ENCODE measurements around the gene ZNF646. TPM values are rescaled to one million over a fixed set of nuclear protein-coding genes. Genes with fewer than 3 reads are reported as not detected.

Gene ZNF646
- total RNA-seq, 2 experiments from 2014 or later, result 21.3 to 25.8 TPM

DNA sequence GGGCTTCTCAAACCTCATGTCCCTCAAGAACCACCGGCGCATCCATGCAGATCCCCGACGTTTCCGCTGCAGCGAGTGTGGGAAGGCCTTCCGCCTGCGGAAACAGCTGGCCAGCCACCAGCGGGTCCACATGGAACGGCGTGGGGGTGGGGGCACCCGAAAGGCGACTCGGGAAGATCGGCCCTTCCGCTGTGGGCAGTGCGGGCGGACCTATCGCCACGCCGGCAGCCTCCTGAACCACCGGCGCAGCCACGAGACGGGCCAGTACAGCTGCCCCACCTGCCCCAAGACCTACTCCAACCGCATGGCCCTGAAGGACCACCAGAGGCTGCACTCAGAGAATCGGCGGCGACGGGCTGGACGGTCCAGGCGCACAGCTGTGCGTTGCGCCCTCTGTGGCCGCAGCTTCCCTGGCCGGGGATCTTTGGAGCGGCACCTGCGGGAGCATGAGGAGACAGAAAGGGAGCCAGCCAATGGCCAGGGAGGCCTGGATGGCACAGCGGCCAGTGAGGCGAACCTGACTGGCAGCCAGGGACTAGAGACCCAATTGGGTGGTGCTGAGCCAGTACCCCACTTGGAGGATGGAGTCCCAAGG, 5.9 kb downstream of the ZNF646 start:
- Mint-ChIP-seq H3K27me3 (no peaks in the 10 kb centered on the region), H3K4me3 (no peak overlapping the region), H3K4me1 (peaks cover 19% of the 10 kb centered on the region), H3K9me3 (ENCODE audit: low read depth) (no peaks in the 10 kb centered on the region), H3K36me3 (ENCODE audit: low read depth) (peaks cover 32% of the 10 kb centered on the region), H3K27ac (no peak overlapping the region)
- ATAC-seq (no peak), DNase-seq (no peak)
- intact Hi-C loops (cut with DNase I, micrococcal nuclease), result no loop called here
- POLR2A ChIA-PET, result interaction anchor here (0.6 to 0.7 kb wide), 2 partner anchors 37 to 100 kb away, joined by 3 read pairs; partner anchors contain the start of gene KAT8
- CTCF ChIA-PET, result interaction anchor here (0.8 kb wide), 1 partner anchor 96 kb away, joined by 3 read pairs; no protein-coding TSS in a partner anchor

DNA sequence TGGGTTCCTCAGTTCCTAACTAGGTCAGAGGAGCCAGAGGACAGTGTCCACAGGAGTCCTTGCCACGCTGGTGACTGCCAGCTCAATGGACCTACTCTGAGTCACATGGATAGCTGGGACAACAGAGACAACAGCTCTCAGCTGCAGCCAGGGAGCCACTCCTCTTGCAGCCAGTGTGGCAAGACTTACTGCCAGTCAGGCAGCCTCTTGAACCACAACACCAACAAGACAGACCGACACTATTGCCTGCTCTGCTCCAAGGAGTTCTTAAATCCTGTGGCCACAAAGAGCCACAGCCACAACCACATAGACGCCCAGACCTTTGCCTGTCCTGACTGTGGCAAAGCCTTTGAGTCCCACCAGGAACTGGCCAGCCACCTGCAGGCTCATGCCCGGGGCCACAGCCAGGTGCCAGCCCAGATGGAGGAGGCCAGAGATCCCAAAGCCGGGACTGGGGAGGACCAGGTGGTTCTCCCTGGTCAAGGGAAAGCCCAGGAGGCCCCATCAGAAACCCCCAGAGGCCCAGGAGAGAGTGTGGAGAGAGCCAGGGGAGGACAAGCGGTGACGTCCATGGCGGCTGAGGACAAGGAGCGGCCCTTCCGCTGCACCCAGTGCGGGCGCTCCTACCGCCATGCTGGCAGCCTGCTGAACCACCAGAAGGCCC, 6.7 kb downstream of the ZNF646 start:
- DNase-seq (no peak), ATAC-seq (no peak)
- ChIA-PET POLR2A (no interaction called here), CTCF (interaction anchor here (0.8 kb wide), 1 partner anchor 96 kb away, joined by 3 read pairs; no protein-coding TSS in a partner anchor)
- Mint-ChIP-seq H3K4me1 (peaks cover 13% of the 10 kb centered on the region), H3K27me3 (no peaks in the 10 kb centered on the region), H3K4me3 (no peak overlapping the region), H3K27ac (no peak overlapping the region), H3K36me3 (ENCODE audit: low read depth) (peaks cover 32% of the 10 kb centered on the region), H3K9me3 (ENCODE audit: low read depth) (no peaks in the 10 kb centered on the region)
- intact Hi-C loops (cut with DNase I, micrococcal nuclease), result no loop called here

DNA sequence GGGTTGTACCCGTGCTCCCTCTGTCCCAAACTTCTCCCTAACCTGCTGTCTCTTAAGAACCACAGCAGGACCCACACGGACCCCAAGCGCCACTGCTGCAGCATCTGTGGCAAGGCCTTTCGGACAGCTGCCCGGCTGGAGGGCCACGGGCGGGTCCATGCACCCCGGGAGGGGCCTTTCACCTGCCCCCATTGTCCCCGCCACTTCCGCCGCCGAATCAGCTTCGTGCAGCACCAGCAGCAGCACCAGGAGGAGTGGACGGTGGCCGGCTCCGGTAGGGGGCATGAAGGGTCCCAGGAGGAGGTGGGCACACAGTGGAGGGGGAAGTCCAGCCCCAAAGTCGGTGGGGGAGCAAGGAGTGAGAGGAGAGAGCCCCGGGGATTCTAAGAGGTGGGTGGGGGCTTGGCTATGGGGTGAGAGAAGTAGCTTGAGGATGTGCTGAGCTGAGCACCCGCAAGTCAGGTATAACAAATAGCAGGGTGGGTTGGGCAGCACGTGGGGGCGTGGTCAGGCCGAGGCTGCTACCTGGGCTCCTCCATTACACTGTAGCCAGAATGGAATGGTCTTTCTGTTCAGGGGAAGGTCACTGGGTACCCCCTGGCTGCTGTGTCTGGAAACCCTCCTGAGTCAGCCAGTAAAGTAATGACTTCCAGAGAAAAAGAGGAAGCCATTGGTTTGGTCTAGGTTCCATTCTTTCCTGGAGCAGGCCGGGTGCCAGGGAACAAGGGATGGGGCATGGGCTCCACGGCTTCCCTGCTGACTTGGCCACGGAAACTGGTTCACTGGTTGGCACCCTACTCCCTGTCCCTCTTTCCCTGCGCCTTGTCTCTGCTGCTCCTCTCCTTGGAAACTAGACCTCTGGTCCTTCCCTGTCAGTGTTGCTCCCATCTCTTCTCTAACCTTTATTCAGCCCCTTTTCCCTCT, 7.5 kb downstream of the ZNF646 start:
- CTCF ChIA-PET, result no interaction called here
- intact Hi-C loops (cut with DNase I, micrococcal nuclease), result no loop called here
- Mint-ChIP-seq H3K4me3 (no peak overlapping the region), H3K4me1 (peaks cover 8% of the 10 kb centered on the region), H3K9me3 (ENCODE audit: low read depth) (no peaks in the 10 kb centered on the region), H3K27ac (peak overlapping the region; percentile 8), H3K36me3 (ENCODE audit: low read depth) (peaks cover 29% of the 10 kb centered on the region), H3K27me3 (no peaks in the 10 kb centered on the region)
- DNase-seq, result no peak
- POLR2A ChIA-PET, result no interaction called here
- no peak for ATAC-seq

DNA sequence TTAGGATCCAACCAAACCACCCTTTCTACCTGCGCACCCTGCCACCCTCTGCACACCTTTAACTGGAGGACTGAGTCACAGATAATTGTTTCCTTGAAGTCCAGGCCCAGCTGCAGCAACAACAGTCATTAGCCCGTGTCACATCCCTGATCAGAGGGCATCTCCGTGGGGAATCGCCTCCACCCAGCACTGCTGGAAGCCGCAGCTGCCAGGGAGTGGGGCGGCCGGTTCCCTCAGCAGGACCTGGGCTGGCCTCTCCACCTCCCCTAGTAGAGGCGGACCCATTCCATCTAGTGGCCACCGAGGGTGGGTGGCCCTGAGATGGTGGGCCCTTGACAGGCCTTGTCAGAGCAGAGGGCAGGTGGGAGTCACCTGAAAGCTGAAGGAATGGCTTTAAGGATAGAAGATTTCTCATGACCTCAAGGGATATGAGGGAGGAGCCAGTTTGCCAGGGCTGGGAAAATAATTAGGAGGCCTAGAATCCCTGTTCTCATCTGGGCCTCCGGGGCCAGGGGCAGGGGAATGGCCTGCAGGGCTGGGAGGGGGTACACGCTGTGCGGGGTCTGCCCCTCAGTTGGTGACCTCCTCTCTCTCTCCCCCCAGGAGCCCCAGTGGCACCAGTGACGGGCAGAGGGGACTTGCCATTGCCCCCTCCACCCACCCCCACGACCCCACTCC, 8.3 kb downstream of the ZNF646 start:
- ChIA-PET POLR2A (no interaction called here), CTCF (interaction anchor here (1.0 kb wide), 1 partner anchor 60 kb away, joined by 3 read pairs; no protein-coding TSS in a partner anchor)
- Mint-ChIP-seq H3K27ac (peak overlapping the region; percentile 8), H3K4me3 (no peak overlapping the region), H3K9me3 (ENCODE audit: low read depth) (no peaks in the 10 kb centered on the region), H3K27me3 (no peaks in the 10 kb centered on the region), H3K36me3 (ENCODE audit: low read depth) (peaks cover 24% of the 10 kb centered on the region), H3K4me1 (peaks cover 8% of the 10 kb centered on the region)
- DNase-seq (no peak), ATAC-seq (no peak)
- intact Hi-C loops (cut with DNase I, micrococcal nuclease), result no loop called here

GRCh38 chr16:31083081-31083480, 8.9 kb downstream of the ZNF646 start:
- ATAC-seq (no peak), DNase-seq (no peak)
- no peaks in the 10 kb centered on the region for H3K27me3 Mint-ChIP-seq
- intact Hi-C loops (cut with DNase I, micrococcal nuclease), result no loop called here
- POLR2A ChIA-PET, result no interaction called here
- peaks cover 18% of the 10 kb centered on the region for H3K36me3 Mint-ChIP-seq (ENCODE audit: low read depth)
- H3K27ac Mint-ChIP-seq, result no peak overlapping the region
- peaks cover 8% of the 10 kb centered on the region for H3K4me1 Mint-ChIP-seq
- H3K9me3 Mint-ChIP-seq (ENCODE audit: low read depth), result no peaks in the 10 kb centered on the region
- no peak overlapping the region for H3K4me3 Mint-ChIP-seq
- CTCF ChIA-PET, result interaction anchor here (1.0 kb wide), 1 partner anchor 60 kb away, joined by 3 read pairs; no protein-coding TSS in a partner anchor

DNA sequence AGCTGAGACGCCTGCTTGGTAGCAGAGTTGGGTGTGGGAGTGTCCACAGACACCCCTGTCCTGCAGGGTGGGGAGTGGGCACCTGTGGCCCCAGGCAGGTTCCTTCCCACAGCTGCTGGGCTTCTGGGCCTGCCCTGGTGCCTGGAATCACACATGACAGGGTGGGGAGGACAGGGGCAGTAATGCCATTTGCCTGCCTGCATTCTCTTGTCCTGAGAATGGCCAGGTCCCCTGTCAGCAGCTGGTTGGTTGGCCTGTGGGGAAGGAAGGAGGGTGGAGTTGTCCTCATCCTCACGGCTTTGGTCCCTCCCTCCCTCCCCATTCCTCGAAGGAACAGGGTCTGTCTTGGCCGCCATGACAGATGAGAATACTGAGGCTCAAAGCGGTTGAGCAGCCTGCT, 9.3 kb downstream of the ZNF646 start:
- no peak overlapping the region for H3K27ac Mint-ChIP-seq
- intact Hi-C loops (cut with DNase I, micrococcal nuclease), result no loop called here
- H3K4me1 Mint-ChIP-seq, result peaks cover 8% of the 10 kb centered on the region
- H3K4me3 Mint-ChIP-seq, result no peak overlapping the region
- H3K36me3 Mint-ChIP-seq (ENCODE audit: low read depth), result peaks cover 14% of the 10 kb centered on the region
- ChIA-PET POLR2A (no interaction called here), CTCF (interaction anchor here (1.0 kb wide), 1 partner anchor 59 kb away, joined by 3 read pairs; no protein-coding TSS in a partner anchor)
- H3K9me3 Mint-ChIP-seq (ENCODE audit: low read depth), result no peaks in the 10 kb centered on the region
- H3K27me3 Mint-ChIP-seq, result no peaks in the 10 kb centered on the region
- no peak for ATAC-seq
- DNase-seq, result no peak

DNA sequence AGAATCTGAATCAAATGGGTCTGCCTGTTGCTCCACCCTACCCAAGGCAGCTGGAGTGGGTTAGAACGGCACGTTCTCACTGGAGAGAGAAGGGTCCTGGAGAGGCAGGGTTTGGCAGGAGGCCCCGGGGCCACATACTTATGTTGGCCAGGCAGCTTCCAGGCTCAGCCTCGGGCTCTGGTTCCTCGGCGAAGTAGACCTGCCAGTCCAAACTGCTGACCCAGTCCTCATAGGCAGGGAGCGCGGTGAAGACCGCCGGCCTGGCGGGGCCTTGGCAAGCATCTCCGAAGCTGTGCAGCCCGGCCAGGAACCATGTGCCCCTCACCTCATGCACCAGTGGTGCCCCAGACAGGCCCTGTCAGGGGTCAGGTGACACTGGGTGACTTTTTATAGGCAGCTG, 9.8 kb downstream of the ZNF646 start:
- H3K36me3 Mint-ChIP-seq (ENCODE audit: low read depth), result peaks cover 9% of the 10 kb centered on the region
- H3K9me3 Mint-ChIP-seq (ENCODE audit: low read depth), result no peaks in the 10 kb centered on the region
- ChIA-PET POLR2A (no interaction called here), CTCF (no interaction called here)
- no peak overlapping the region for H3K27ac Mint-ChIP-seq
- peaks cover 8% of the 10 kb centered on the region for H3K4me1 Mint-ChIP-seq
- DNase-seq (no peak), ATAC-seq (no peak)
- no peak overlapping the region for H3K4me3 Mint-ChIP-seq
- intact Hi-C loops (cut with DNase I, micrococcal nuclease), result no loop called here
- no peaks in the 10 kb centered on the region for H3K27me3 Mint-ChIP-seq

- Mint-ChIP-seq H3K4me1 (peaks cover 8% of the 10 kb centered on the region), H3K27me3 (no peaks in the 10 kb centered on the region), H3K9me3 (ENCODE audit: low read depth) (no peaks in the 10 kb centered on the region), H3K4me3 (no peak overlapping the region), H3K36me3 (ENCODE audit: low read depth) (peaks cover 8% of the 10 kb centered on the region), H3K27ac (no peak overlapping the region)
- intact Hi-C loops (cut with DNase I, micrococcal nuclease), result no loop called here
- POLR2A ChIA-PET, result interaction anchor here (1.2 kb wide), 1 partner anchor 11 kb away, joined by 4 read pairs; the partner anchor contains the start of genes ZNF646 and ZNF668
- ATAC-seq, result no peak
- CTCF ChIA-PET, result no interaction called here
- DNase-seq, result no peak
Observed at GRCh38 chr16:31084584-31085302, 10.5 kb downstream of the ZNF646 start.

GRCh38 chr16:31085411-31085810, 11.2 kb downstream of the ZNF646 start:
- Mint-ChIP-seq H3K36me3 (ENCODE audit: low read depth) (peaks cover 8% of the 10 kb centered on the region), H3K4me1 (peaks cover 8% of the 10 kb centered on the region), H3K27ac (no peak overlapping the region), H3K9me3 (ENCODE audit: low read depth) (no peaks in the 10 kb centered on the region), H3K27me3 (no peaks in the 10 kb centered on the region), H3K4me3 (no peak overlapping the region)
- intact Hi-C loops (cut with DNase I, micrococcal nuclease), result no loop called here
- POLR2A ChIA-PET, result interaction anchor here (1.2 kb wide), 1 partner anchor 11 kb away, joined by 4 read pairs; the partner anchor contains the start of genes ZNF646 and ZNF668
- ATAC-seq, result no peak
- CTCF ChIA-PET, result interaction anchor here (0.7 kb wide), 1 partner anchor 14 kb away, joined by 3 read pairs; no protein-coding TSS in a partner anchor
- no peak for DNase-seq

GRCh38 chr16:31085873-31086628, 11.8 kb downstream of the ZNF646 start:
- CTCF ChIA-PET, result interaction anchor here (0.7 to 0.9 kb wide), 2 partner anchors 13 to 101 kb away, joined by 3 read pairs; partner anchors contain the start of gene HSD3B7
- no peak for ATAC-seq
- Mint-ChIP-seq H3K4me3 (no peak overlapping the region), H3K36me3 (ENCODE audit: low read depth) (peaks cover 9% of the 10 kb centered on the region), H3K4me1 (peaks cover 7% of the 10 kb centered on the region), H3K27me3 (no peaks in the 10 kb centered on the region), H3K27ac (no peak overlapping the region), H3K9me3 (ENCODE audit: low read depth) (no peaks in the 10 kb centered on the region)
- DNase-seq, result no peak
- POLR2A ChIA-PET, result interaction anchor here (1.2 kb wide), 1 partner anchor 12 kb away, joined by 4 read pairs; the partner anchor contains the start of genes ZNF646 and ZNF668
- intact Hi-C loops (cut with DNase I, micrococcal nuclease), result no loop called here

Measured in activated CD4-positive, alpha-beta T cell treated with anti-CD3 and anti-CD28 coated beads for 36 hours (primary cell).